H9 (cell line): ENCODE results near the gene PDRG1. TPM values are rescaled to one million over a fixed set of nuclear protein-coding genes. Genes with fewer than 3 reads are reported as not detected.

Source experiments
- DNase-seq: peaks from one replicate; pipeline ENCODE4 v3.0.0-alpha.2; 2017
- H2AFZ ChIP-seq: one replicate; pipeline ENCODE4 v1.6.1; 2013; ENCODE audit warnings: mild to moderate bottlenecking, low read length, control low read depth, moderate library complexity
- H2AK5ac ChIP-seq: 2 replicates; pipeline ENCODE4 v1.6.1; 2013; ENCODE audit warnings: low read length, control low read depth, mixed read lengths; ENCODE audit not compliant: insufficient read length
- H2BK120ac ChIP-seq: one replicate; pipeline ENCODE4 v1.6.1; 2013; ENCODE audit warnings: low read depth, mild to moderate bottlenecking, low read length, control low read depth, inconsistent platforms; ENCODE audit not compliant: poor library complexity, severe bottlenecking
- H2BK12ac ChIP-seq: 2 replicates; pipeline ENCODE4 v1.6.1; 2013; ENCODE audit warnings: low read length, control low read depth, mixed read lengths, low read depth; ENCODE audit not compliant: insufficient read length
- H2BK15ac ChIP-seq: 2 replicates; pipeline ENCODE4 v1.6.1; 2013; ENCODE audit warnings: low read depth, low read length, control low read depth
- H2BK20ac ChIP-seq: one replicate; pipeline ENCODE4 v1.6.1; 2013; ENCODE audit warnings: low read depth, mild to moderate bottlenecking, low read length, control low read depth, inconsistent platforms; ENCODE audit not compliant: poor library complexity, severe bottlenecking
- H2BK5ac ChIP-seq: 2 replicates; pipeline ENCODE4 v1.6.1; 2013; ENCODE audit warnings: low read length, control low read depth, mixed read lengths; ENCODE audit not compliant: insufficient read length
- H3K14ac ChIP-seq: 2 replicates; pipeline ENCODE4 v1.6.1; 2013; ENCODE audit warnings: low read length, control low read depth; ENCODE audit not compliant: insufficient read depth
- H3K18ac ChIP-seq: 2 replicates; pipeline ENCODE4 v1.6.1; 2013; ENCODE audit warnings: low read depth, mild to moderate bottlenecking, mixed read lengths, low read length, control low read depth; ENCODE audit not compliant: insufficient read length
- H3K23ac ChIP-seq: 2 replicates; pipeline ENCODE4 v1.6.1; 2013; ENCODE audit warnings: low read length, control low read depth, mixed read lengths, low read depth; ENCODE audit not compliant: insufficient read length
- H3K23me2 ChIP-seq: 2 replicates; pipeline ENCODE4 v1.6.1; 2013; ENCODE audit warnings: low read depth, mild to moderate bottlenecking, mixed read lengths, low read length, control low read depth; ENCODE audit not compliant: insufficient read length, poor library complexity, severe bottlenecking
- H3K27ac ChIP-seq: 2 replicates; pipeline ENCODE4 v1.5.1; 2013; ENCODE audit warnings: low read length, control low read depth, mixed read lengths, low read depth; ENCODE audit not compliant: insufficient read length
- H3K27me3 ChIP-seq: 2 replicates; pipeline ENCODE4 v1.6.1; 2013; ENCODE audit warnings: low read length, control low read depth, inconsistent platforms; ENCODE audit not compliant: insufficient read depth
- H3K4ac ChIP-seq: 2 replicates; pipeline ENCODE4 v1.6.1; 2013; ENCODE audit warnings: low read depth, mild to moderate bottlenecking, control low read depth, inconsistent platforms, low read length, moderate library complexity
- H3K4me1 ChIP-seq: 2 replicates; pipeline ENCODE4 v1.6.1; 2013; ENCODE audit warnings: low read length, control low read depth, inconsistent platforms; ENCODE audit not compliant: insufficient read depth
- H3K4me2 ChIP-seq: 2 replicates; pipeline ENCODE4 v1.6.1; 2013; ENCODE audit warnings: low read length, control low read depth, mixed read lengths; ENCODE audit not compliant: insufficient read length, insufficient read depth
- H3K56ac ChIP-seq: 2 replicates; pipeline ENCODE4 v1.6.1; 2013; ENCODE audit warnings: low read depth, mild to moderate bottlenecking, mixed read lengths, low read length, control low read depth; ENCODE audit not compliant: insufficient read length
- H3K79me1 ChIP-seq: 2 replicates; pipeline ENCODE4 v1.6.1; 2013; ENCODE audit warnings: low read depth, mild to moderate bottlenecking, moderate library complexity, low read length, control low read depth, inconsistent platforms; ENCODE audit not compliant: insufficient read depth, poor library complexity, severe bottlenecking
- H3K79me2 ChIP-seq: 2 replicates; pipeline ENCODE4 v1.6.1; 2013; ENCODE audit warnings: low read length, control low read depth, inconsistent platforms; ENCODE audit not compliant: insufficient read depth
- H3K9ac ChIP-seq: 2 replicates; pipeline ENCODE4 v1.6.1; 2013; ENCODE audit warnings: low read length, control low read depth, mixed read lengths; ENCODE audit not compliant: insufficient read length; ENCODE audit errors: extremely low read depth
- H3K9me3 ChIP-seq: one replicate; pipeline ENCODE4 v1.6.1; 2013; ENCODE audit warnings: low read depth, low read length, inconsistent platforms; ENCODE audit not compliant: control insufficient read depth
- H3T11ph ChIP-seq: one replicate; pipeline ENCODE4 v1.6.1; 2013; ENCODE audit warnings: mild to moderate bottlenecking, low read length, control low read depth, inconsistent platforms
- H4K20me1 ChIP-seq: one replicate; pipeline ENCODE4 v1.6.1; 2013; ENCODE audit not compliant: control insufficient read depth, insufficient read length, insufficient read depth
- H4K5ac ChIP-seq: 2 replicates; pipeline ENCODE4 v1.6.1; 2013; ENCODE audit warnings: low read depth, mild to moderate bottlenecking, mixed read lengths, low read length, control low read depth; ENCODE audit not compliant: insufficient read length
- H4K8ac ChIP-seq: replicated peaks from 2 replicates; pipeline ENCODE4 v1.6.1; 2013; ENCODE audit warnings: low read length, control low read depth, mixed read lengths, low read depth; ENCODE audit not compliant: insufficient read length
- H4K91ac ChIP-seq: 2 replicates; pipeline ENCODE4 v1.6.1; 2013; ENCODE audit warnings: low read depth, mild to moderate bottlenecking, moderate library complexity, mixed read lengths, low read length, control low read depth; ENCODE audit not compliant: insufficient read length
- H3K27ac Mint-ChIP-seq, 3 experiments: 2 replicates in 2 of 3; 3 replicates in 1 of 3; pipeline ENCODE4 v1.8.0; 2020 to 2021; ENCODE audit warnings: mixed read lengths in 3 of 3, mild to moderate bottlenecking in 1 of 3, moderate library complexity in 1 of 3
- H3K27me3 Mint-ChIP-seq: 2 replicates; pipeline ENCODE4 v1.8.0; 2021; ENCODE audit warnings: low read depth, mild to moderate bottlenecking, moderate library complexity, mixed read lengths
- H3K36me3 Mint-ChIP-seq, 3 experiments: 2 replicates in 2 of 3; 3 replicates in 1 of 3; pipeline ENCODE4 v1.8.0; 2020 to 2021; ENCODE audit warnings: low read depth in 3 of 3, mixed read lengths in 3 of 3; ENCODE audit not compliant: insufficient read depth in 1 of 3
- H3K4me1 Mint-ChIP-seq, 2 experiments: 2 replicates each; pipeline ENCODE4 v1.8.0; 2020; ENCODE audit warnings: mixed read lengths in 2 of 2
- H3K4me3 Mint-ChIP-seq, 2 experiments: 2 replicates in 1 of 2; 3 replicates in 1 of 2; pipeline ENCODE4 v1.8.0; 2020 to 2021; ENCODE audit warnings: mild to moderate bottlenecking in 2 of 2, mixed read lengths in 2 of 2, moderate library complexity in 1 of 2
- H3K9me3 Mint-ChIP-seq, 2 experiments: 2 replicates in 1 of 2; 3 replicates in 1 of 2; pipeline ENCODE4 v1.8.0; 2020; ENCODE audit warnings: mild to moderate bottlenecking in 2 of 2, mixed read lengths in 2 of 2, moderate library complexity in 1 of 2
- WGBS: extraction: QIAGEN DNeasy Blood & Tissue Kit; methylation state at CpG from one replicate; pipeline ENCODE4 v1.1.7; 2013; ENCODE audit warnings: missing lambda C conversion rate, low lambda C conversion rate, mixed read lengths; ENCODE audit not compliant: insufficient read length; ENCODE audit errors: extremely low coverage; 5-methylcytosine and 5-hydroxymethylcytosine counted together
- long read RNA-seq: library from polyadenylated mRNA; unstranded; transcript quantifications from one replicate; pipeline ENCODE4 v2.0.0, GENCODE V29; 2020
- total RNA-seq: library from RNA; stranded (reverse); gene quantifications from 2 replicates; pipeline ENCODE4 v1.2.1, GENCODE V29; 2021
- TF ChIP-seq, protein P1 (sequence below): fragments of 200-600 bp; sonication (generic); conservative IDR thresholded peaks from 3 replicates; pipeline ENCODE4 v1.8.0; 2021; ENCODE audit warnings: antibody characterized with exemption, mild to moderate bottlenecking

PDRG1 gene
- 31.1 and 32.2 TPM in 2 replicates for total RNA-seq
- long read RNA-seq, transcript PDRG1-201 (5 exons, 1,998 nt): major isoform, 188 of 208 reads
- long read RNA-seq, partial matches to known transcripts: 9 of 208 reads
- long read RNA-seq, other reads (novel, unspliced or antisense): 11 of 208 reads

DNA sequence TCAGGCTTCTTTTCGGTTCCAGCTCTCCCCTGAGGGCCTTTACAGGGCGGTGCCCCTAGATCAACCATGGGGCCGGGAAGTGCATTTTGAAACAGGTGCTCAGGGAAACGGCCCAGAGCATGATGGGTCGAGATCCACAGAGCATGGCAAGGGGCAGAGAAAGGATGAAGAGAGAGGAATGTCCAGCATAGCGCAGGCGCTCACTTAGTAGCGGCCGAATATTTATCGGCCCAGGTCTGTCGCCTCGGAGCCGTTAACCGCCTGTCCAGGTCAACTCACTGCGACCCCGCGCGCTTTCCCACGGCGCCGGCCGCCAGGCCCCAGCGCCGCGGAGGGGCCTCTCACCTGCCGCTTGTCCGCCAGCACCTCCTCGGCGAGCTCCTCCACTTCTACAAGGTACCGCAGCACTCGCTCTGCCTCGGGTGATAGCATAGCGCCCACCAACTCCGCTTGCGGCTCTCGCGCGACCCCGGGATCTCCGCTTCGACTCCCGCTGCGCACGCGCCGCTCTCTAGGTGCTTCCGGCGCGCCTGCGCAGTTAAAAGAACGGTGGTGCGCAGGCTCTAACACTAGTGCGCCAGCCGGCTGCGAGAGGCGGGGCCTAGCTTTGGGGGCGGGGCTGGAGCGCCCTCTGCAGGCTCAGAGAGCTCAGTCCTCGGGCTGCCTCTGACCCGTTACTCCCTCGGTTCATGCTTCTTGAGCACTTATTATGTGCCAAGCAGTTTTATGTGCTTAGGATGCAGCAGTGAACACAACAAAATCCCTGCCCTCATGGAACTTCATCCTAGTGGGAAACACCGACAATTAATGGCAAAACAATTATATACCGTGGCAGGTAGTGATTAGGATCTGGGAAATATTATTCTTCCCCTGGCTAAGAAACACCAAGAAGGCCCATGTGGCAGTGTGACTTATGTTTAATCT is at the start of gene PDRG1:
Gene PDRG1, minus strand, starts transcription at position 517 of the 924 bp plus-strand sequence. Its CDS starts 85 bp downstream, at position 432.
- no CpG with 5 or more reads among the region's 63 CpGs for WGBS
- Mint-ChIP-seq H3K4me1 (peaks cover 9 to 15% of the 10 kb centered on the region in 2 experiments), H3K27me3 (peaks cover 34% of the 10 kb centered on the region), H3K4me3 (peak within 1 kb of the TSS; percentile 98 to 99), H3K9me3 (no peaks in the 10 kb centered on the region; a peak in 2 of 5 replicates), H3K36me3 (peaks cover 26 to 34% (median 31%) of the 10 kb centered on the region in 3 experiments), H3K27ac (peak within 1 kb of the TSS; percentile 86 to 98 (median 86); a peak in 6 of 7 replicates)
- no peak within 1 kb of the TSS for H3T11ph ChIP-seq
- H3K4ac ChIP-seq: no peak within 1 kb of the TSS
- H3K23ac ChIP-seq: no peak within 1 kb of the TSS
- H3K4me2 ChIP-seq: peak within 1 kb of the TSS; percentile 78
- H2BK5ac ChIP-seq: no peak within 1 kb of the TSS
- peak within 1 kb of the TSS; percentile 40 for H3K9ac ChIP-seq
- no peaks in the 10 kb centered on the region for H4K20me1 ChIP-seq
- peaks cover 7% of the 10 kb centered on the region for H3K23me2 ChIP-seq
- no peak within 1 kb of the TSS for H2AK5ac ChIP-seq
- no peak within 1 kb of the TSS for H3K18ac ChIP-seq
- H4K5ac ChIP-seq: no peak within 1 kb of the TSS
- no peak within 1 kb of the TSS for H2BK20ac ChIP-seq
- no peak within 1 kb of the TSS for H3K56ac ChIP-seq
- no peak within 1 kb of the TSS for H3K27ac ChIP-seq
- H3K14ac ChIP-seq: peak within 1 kb of the TSS; percentile 6; the same call in 1 of the 2 replicates
- no peaks in the 10 kb centered on the region for H3K27me3 ChIP-seq
- no peak within 1 kb of the TSS for H4K91ac ChIP-seq
- H3K4me1 ChIP-seq: no peaks in the 10 kb centered on the region
- no peak within 1 kb of the TSS for H2BK12ac ChIP-seq
- H3K79me1 ChIP-seq: peaks cover 10% of the 10 kb centered on the region
- no peak within 1 kb of the TSS for H2BK120ac ChIP-seq
- peak; percentile 98 for DNase-seq
- peaks cover 5% of the 10 kb centered on the region; the same call in 1 of the 2 replicates for H3K79me2 ChIP-seq
- H2BK15ac ChIP-seq: no peak within 1 kb of the TSS
- H3K9me3 ChIP-seq: no peaks in the 10 kb centered on the region
- TF ChIP-seq, protein P1, sequence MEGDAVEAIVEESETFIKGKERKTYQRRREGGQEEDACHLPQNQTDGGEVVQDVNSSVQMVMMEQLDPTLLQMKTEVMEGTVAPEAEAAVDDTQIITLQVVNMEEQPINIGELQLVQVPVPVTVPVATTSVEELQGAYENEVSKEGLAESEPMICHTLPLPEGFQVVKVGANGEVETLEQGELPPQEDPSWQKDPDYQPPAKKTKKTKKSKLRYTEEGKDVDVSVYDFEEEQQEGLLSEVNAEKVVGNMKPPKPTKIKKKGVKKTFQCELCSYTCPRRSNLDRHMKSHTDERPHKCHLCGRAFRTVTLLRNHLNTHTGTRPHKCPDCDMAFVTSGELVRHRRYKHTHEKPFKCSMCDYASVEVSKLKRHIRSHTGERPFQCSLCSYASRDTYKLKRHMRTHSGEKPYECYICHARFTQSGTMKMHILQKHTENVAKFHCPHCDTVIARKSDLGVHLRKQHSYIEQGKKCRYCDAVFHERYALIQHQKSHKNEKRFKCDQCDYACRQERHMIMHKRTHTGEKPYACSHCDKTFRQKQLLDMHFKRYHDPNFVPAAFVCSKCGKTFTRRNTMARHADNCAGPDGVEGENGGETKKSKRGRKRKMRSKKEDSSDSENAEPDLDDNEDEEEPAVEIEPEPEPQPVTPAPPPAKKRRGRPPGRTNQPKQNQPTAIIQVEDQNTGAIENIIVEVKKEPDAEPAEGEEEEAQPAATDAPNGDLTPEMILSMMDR: peak; percentile 99
- no peak within 1 kb of the TSS for H4K8ac ChIP-seq
- H2AFZ ChIP-seq: no peak within 1 kb of the TSS
